Thyroid gland (tissue), 4 donors: ENCODE measurements around the gene NKX1-1. TPM values are rescaled to one million over a fixed set of nuclear protein-coding genes. Genes with fewer than 3 reads are reported as not detected.

Experiments used
- DNase-seq, 2 donors: peaks; one replicate each; pipeline ENCODE4 v3.0.0-alpha.2; 2019
- H3K27ac ChIP-seq, 3 donors: fragments of 200-600 bp; sonication (generic); 1 replicate in 2 of 3; 2 replicates in 1 of 3; pipeline ENCODE4 v1.5.1; 2016 to 2019; ENCODE audit warnings: mild to moderate bottlenecking in 1 of 3, moderate library complexity in 1 of 3
- H3K27me3 ChIP-seq: fragments of 200-600 bp; sonication (generic); one replicate; pipeline ENCODE4 v1.5.1; 2019
- H3K36me3 ChIP-seq, 2 donors: fragments of 200-600 bp; sonication (generic); one replicate each; pipeline ENCODE4 v1.5.1; 2016 to 2019
- H3K4me1 ChIP-seq, 2 donors: fragments of 200-600 bp; sonication (generic); one replicate each; pipeline ENCODE4 v1.5.1; 2017 to 2019
- H3K4me3 ChIP-seq, 3 donors: fragments of 200-600 bp; sonication (generic); replicated peaks in 1 of 3; 1 replicate in 2 of 3; 2 replicates in 1 of 3; pipeline ENCODE4 v1.5.1; 2016; ENCODE audit warnings: mild to moderate bottlenecking in 1 of 3
- H3K9me3 ChIP-seq: fragments of 200-600 bp; sonication (generic); one replicate; pipeline ENCODE4 v1.5.1; 2017
- POLR2A ChIP-seq, 2 donors: fragments of 450-650 bp; IDR thresholded peaks; one replicate each; pipeline ENCODE4 v1.6.1; 2017; ENCODE audit warnings: antibody characterized with exemption in 2 of 2, mild to moderate bottlenecking in 2 of 2, moderate library complexity in 1 of 2
- WGBS, 2 donors: methylation state at CpG; one replicate each; pipeline ENCODE4 v1.1.5; 2017; 5-methylcytosine and 5-hydroxymethylcytosine counted together
- intact Hi-C: fragments of 100-400 bp; cut with DNase I; formaldehyde crosslinking; loops from one replicate; pipeline ENCODE4 v1.15.1; 2023
- total RNA-seq, 4 donors: library from RNA; depleted of rRNA; stranded (reverse); fragments of >200 nt; gene quantifications; one replicate each; pipeline ENCODE4 v1.2.3, GENCODE V29; 2016
- TF ChIP-seq, protein P1 (sequence below), 6 experiments: fragments of 200-600 bp in 3 of 6; fragments of 450-650 bp in 3 of 6; sonication (generic) in 3 of 6; IDR thresholded peaks; one replicate each; pipeline ENCODE4 v1.5.1; 2016 to 2019; ENCODE audit warnings: antibody characterized with exemption in 6 of 6, mild to moderate bottlenecking in 2 of 6, inconsistent platforms in 1 of 6, moderate library complexity in 1 of 6

NKX1-1 gene
- total RNA-seq, 4 donors from 2014 or later, result not detected

DNA sequence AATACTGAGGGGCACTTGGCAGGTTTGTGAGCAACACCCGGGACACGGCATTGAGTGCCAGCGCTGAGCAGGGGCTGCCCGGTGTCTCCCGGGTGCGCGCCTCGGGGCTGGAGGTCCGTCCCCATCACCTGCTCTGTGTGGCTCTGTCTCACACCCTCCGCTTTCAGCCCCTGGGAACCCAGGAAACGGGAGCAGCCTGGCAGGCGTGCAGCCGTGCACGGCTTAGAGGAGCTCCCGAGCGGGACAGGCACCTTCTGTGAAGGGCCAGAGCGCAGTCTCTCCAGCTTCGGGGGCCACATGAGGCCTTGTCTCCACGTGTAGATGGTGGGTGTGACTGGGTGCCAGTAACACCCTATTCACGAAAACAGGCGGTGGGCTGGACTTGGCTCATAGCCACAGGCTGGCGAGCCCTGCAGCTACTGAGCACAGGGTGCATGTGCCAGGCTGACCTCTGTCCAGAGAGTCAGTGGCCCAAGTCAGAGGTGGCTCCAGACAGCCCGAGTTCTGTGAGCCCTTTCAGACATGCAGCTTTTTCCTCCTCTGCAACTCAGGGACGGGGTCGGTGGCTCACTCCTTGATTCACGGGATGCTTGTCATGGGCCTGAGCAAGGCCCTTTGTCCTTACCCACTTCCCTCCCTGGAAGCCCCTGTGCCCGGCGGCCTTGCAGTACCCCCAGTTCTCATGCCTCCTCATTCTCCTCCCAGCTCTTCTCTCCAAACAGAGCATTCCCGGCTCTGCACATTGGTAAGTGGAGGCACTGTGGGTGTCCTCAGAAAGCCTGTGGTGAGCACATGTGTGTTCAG, 35.7 kb downstream of the NKX1-1 start:
- H3K27me3 ChIP-seq, result no peaks in the 10 kb centered on the region
- H3K27ac ChIP-seq, result peak overlapping the region in 1 of 3 donors; percentile 7
- no peak for DNase-seq
- peaks cover 0 to 8% of the 10 kb centered on the region in 2 donors for H3K4me1 ChIP-seq
- TF ChIP-seq, protein P1, sequence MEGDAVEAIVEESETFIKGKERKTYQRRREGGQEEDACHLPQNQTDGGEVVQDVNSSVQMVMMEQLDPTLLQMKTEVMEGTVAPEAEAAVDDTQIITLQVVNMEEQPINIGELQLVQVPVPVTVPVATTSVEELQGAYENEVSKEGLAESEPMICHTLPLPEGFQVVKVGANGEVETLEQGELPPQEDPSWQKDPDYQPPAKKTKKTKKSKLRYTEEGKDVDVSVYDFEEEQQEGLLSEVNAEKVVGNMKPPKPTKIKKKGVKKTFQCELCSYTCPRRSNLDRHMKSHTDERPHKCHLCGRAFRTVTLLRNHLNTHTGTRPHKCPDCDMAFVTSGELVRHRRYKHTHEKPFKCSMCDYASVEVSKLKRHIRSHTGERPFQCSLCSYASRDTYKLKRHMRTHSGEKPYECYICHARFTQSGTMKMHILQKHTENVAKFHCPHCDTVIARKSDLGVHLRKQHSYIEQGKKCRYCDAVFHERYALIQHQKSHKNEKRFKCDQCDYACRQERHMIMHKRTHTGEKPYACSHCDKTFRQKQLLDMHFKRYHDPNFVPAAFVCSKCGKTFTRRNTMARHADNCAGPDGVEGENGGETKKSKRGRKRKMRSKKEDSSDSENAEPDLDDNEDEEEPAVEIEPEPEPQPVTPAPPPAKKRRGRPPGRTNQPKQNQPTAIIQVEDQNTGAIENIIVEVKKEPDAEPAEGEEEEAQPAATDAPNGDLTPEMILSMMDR (IDR thresholded peaks at IDR 0.05), result no peak
- TF ChIP-seq POLR2A (IDR thresholded peaks at IDR 0.05), result no peak
- H3K36me3 ChIP-seq, result no peaks in the 10 kb centered on the region
- intact Hi-C loops, result no loop called here
- H3K9me3 ChIP-seq, result no peaks in the 10 kb centered on the region
- 94 to 95% methylated on average over 27 to 28 of the region's 29 CpGs for WGBS, 2 donors
- no peak overlapping the region for H3K4me3 ChIP-seq

DNA sequence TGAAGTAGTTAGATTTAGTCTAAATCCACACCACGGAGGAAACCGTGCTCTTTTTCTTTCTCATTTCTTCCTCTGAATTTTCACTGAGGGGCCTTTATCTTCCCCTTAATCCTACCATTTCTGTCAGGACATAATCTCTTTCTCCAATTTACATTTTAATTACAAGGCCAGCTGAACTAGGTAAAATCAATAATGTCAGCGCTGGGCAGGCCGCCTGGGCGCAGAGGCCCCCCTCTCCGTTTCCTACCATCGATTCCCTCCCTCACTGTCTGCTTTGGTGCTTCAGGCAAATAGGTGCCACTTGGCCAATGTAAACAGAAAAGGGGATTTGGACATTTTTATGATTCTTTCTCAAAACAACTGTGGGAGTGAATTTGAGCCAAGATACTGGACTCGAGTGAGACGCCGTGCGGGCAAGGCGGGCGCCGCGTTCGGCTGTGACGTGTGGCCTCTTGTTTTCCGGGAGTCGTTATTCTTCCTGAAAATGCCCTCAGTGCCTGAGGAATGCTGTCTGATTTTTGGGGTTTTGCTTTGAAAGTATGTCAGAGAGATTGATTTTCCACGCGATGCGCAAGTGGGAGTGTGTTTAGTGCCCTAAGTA, 36.7 kb downstream of the NKX1-1 start:
- Histone ChIP-seq H3K36me3 (no peaks in the 10 kb centered on the region), H3K4me1 (peaks cover 0 to 8% of the 10 kb centered on the region in 2 donors), H3K4me3 (no peak overlapping the region), H3K9me3 (no peaks in the 10 kb centered on the region), H3K27me3 (no peaks in the 10 kb centered on the region), H3K27ac (peak overlapping the region in 1 of 3 donors; percentile 7)
- TF ChIP-seq POLR2A (IDR thresholded peaks at IDR 0.05), result no peak
- TF ChIP-seq, protein P1 (IDR thresholded peaks at IDR 0.05), result no peak
- peak; percentile 67 to 68 for DNase-seq
- WGBS, 2 donors, result 67 to 72% methylated on average over 22 of the region's 22 CpGs
- intact Hi-C loops, result no loop called here

DNA sequence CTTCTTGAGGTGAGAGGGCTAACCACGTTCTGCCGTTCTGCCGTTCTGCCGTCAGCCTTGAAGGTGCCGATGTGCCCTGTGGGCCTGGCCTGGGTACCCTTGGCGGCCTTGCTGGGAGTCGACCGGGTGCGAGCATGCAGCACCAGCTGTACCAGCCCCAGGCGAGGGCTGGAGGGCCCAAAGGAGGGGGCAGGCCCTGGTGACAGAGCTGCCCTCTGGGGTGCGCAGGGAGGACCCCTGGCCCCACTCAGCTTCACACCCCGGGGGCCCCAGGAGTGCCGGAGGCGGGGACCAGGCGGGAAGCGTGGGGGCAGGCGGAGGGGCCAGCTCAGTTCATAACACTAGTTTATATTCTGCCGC, 37.2 kb downstream of the NKX1-1 start:
- H3K27ac ChIP-seq, result no peak overlapping the region
- no peak overlapping the region for H3K4me3 ChIP-seq
- peaks cover 0 to 8% of the 10 kb centered on the region in 2 donors for H3K4me1 ChIP-seq
- no peak for DNase-seq
- H3K9me3 ChIP-seq, result no peaks in the 10 kb centered on the region
- TF ChIP-seq POLR2A (IDR thresholded peaks at IDR 0.05), result no peak
- TF ChIP-seq, protein P1 (IDR thresholded peaks at IDR 0.05), result no peak
- intact Hi-C loops, result no loop called here
- 91 to 94% methylated on average over 18 of the region's 18 CpGs for WGBS, 2 donors
- H3K27me3 ChIP-seq, result no peaks in the 10 kb centered on the region
- H3K36me3 ChIP-seq, result no peaks in the 10 kb centered on the region

DNA sequence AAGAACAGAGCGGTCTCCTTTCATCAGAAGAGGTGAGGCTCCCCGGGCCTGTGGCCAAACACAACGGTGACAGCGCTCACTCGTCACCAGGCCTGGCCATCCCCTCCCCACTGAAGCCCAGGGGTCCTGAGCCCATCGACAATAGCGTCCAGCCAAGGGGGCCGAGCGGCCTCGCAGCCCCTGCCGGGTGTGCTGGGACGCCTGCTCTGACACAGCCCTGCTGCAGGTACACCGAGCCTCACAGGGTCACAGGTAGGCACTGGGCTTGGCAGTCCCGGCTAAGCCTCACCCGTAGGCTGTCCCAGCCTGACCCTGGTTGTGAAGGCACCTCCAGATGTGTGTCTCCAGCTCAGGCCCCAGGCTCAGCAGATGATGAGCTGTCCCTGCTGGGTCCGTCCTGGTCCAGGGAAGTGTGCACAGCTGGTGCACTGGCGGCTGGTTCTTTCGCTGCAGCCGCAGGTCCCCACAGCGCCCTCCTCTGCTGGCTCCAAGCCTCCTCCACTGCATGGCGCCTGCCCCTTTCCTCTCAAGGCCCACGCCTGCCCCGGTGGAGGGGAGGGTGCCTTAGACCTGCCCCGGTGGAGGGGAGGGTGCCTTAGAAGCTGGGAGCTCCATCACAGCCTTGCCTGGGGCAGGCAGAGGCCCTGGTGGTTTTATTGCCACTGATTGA, 37.7 kb downstream of the NKX1-1 start:
- Histone ChIP-seq H3K27me3 (no peaks in the 10 kb centered on the region), H3K4me1 (peaks cover 0 to 8% of the 10 kb centered on the region in 2 donors), H3K9me3 (no peaks in the 10 kb centered on the region), H3K4me3 (no peak overlapping the region), H3K27ac (no peak overlapping the region), H3K36me3 (no peaks in the 10 kb centered on the region)
- DNase-seq, result no peak
- intact Hi-C loops, result no loop called here
- TF ChIP-seq POLR2A (IDR thresholded peaks at IDR 0.05), result no peak
- TF ChIP-seq, protein P1 (IDR thresholded peaks at IDR 0.05), result no peak
- WGBS, 2 donors, result 92 to 97% methylated on average over 13 to 14 of the region's 24 CpGs

DNA sequence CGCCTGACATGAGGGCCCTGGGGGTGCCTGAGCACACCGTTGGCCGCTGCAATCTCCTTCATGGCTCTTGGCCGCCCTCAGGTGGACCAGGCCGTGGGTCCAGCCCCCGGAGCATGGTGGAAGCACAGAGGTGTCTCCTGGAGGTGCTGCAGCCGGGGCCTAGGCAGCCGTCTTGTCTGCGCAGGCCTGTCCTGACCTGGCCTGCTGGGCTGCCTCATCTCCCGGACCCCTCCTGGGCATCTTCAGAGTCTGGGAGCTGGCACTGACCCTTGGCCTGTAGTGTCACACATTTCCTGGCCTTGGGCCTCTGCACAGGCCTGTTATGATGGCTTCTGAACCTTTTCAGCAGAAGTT, 38.3 kb downstream of the NKX1-1 start:
- no peak for TF ChIP-seq POLR2A (IDR thresholded peaks at IDR 0.05)
- TF ChIP-seq, protein P1 (IDR thresholded peaks at IDR 0.05), result no peak
- intact Hi-C loops, result no loop called here
- no peaks in the 10 kb centered on the region for H3K36me3 ChIP-seq

More for the DNA sequence above, 38.3 kb downstream of the NKX1-1 start:
- DNase-seq, result no peak
- Histone ChIP-seq H3K27ac (no peak overlapping the region), H3K4me1 (peaks cover 0 to 8% of the 10 kb centered on the region in 2 donors), H3K27me3 (no peaks in the 10 kb centered on the region), H3K4me3 (no peak overlapping the region), H3K9me3 (no peaks in the 10 kb centered on the region)
- 86 to 94% methylated on average over 4 to 9 of the region's 10 CpGs for WGBS, 2 donors
